ENCODE measurements around the gene ZNF217. TPM values are rescaled to one million over a fixed set of nuclear protein-coding genes. Genes with fewer than 3 reads are reported as not detected.
A peak's percentile ranks its signal among the peaks of the same experiment; 100 is the strongest.

Gene ZNF217
- total and polyA plus RNA-seq, 9 of the 15 experiments (the other 6 are each of a cell fraction or from before 2014, with no cell fraction given), result 3.0 to 41.8 (median 16.8) TPM

- TF ChIP-seq, protein P1, sequence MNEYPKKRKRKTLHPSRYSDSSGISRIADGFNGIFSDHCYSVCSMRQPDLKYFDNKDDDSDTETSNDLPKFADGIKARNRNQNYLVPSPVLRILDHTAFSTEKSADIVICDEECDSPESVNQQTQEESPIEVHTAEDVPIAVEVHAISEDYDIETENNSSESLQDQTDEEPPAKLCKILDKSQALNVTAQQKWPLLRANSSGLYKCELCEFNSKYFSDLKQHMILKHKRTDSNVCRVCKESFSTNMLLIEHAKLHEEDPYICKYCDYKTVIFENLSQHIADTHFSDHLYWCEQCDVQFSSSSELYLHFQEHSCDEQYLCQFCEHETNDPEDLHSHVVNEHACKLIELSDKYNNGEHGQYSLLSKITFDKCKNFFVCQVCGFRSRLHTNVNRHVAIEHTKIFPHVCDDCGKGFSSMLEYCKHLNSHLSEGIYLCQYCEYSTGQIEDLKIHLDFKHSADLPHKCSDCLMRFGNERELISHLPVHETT (CRISPR knock-in tag; conservative IDR thresholded peaks at IDR 0.05 in 1 of 2, IDR thresholded peaks at IDR 0.05 in 1 of 2), result peak in 1 of 2 experiments; percentile 49; a peak in 1 of 4 replicates
- no peak for TF ChIP-seq ZNF75A (CRISPR knock-in tag; IDR thresholded peaks at IDR 0.05)
- TF ChIP-seq PYGO2 (tag; IDR thresholded peaks at IDR 0.05), result 0 out of 2 replicates have a peak, but pooled peaks have one; percentile 5
- TF ChIP-seq TAF9B (IDR thresholded peaks at IDR 0.05; ENCODE audit: partially characterized antibody), result no peak
- peak; percentile 93 for TF ChIP-seq MGA (IDR thresholded peaks at IDR 0.05)
- TF ChIP-seq RFX5 (IDR thresholded peaks at IDR 0.05; ENCODE audit: low read depth, low read length), result no peak
- peak; percentile 33; the same call in 1 of the 2 replicates for TF ChIP-seq KLF6 (CRISPR knock-in tag; IDR thresholded peaks at IDR 0.05; ENCODE audit: borderline replicate concordance)
- TF ChIP-seq, protein P2, sequence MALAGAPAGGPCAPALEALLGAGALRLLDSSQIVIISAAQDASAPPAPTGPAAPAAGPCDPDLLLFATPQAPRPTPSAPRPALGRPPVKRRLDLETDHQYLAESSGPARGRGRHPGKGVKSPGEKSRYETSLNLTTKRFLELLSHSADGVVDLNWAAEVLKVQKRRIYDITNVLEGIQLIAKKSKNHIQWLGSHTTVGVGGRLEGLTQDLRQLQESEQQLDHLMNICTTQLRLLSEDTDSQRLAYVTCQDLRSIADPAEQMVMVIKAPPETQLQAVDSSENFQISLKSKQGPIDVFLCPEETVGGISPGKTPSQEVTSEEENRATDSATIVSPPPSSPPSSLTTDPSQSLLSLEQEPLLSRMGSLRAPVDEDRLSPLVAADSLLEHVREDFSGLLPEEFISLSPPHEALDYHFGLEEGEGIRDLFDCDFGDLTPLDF (CRISPR knock-in tag; IDR thresholded peaks at IDR 0.05), result peak; percentile 52; the same call in 1 of the 2 replicates
These were observed 15.1 kb upstream of the ZNF217 start (continued) for GRCh38 chr20:53608456-53609452.
